Gastrocnemius medialis (tissue), 4 donors: ENCODE measurements around the gene C1QTNF6. TPM values are rescaled to one million over a fixed set of nuclear protein-coding genes. Genes with fewer than 3 reads are reported as not detected.

Source experiments
- ATAC-seq, 2 donors: fragments of 150-250 bp; one replicate each; pipeline ENCODE4 v1.9.1; 2016
- DNase-seq, 2 donors: peaks; one replicate each; pipeline ENCODE4 v3.0.0-alpha.2; 2019
- H3K27ac ChIP-seq, 4 donors: fragments of 200-600 bp; sonication (generic); 1 replicate in 1 of 4; 2 replicates in 3 of 4; pipeline ENCODE4 v1.5.1; 2016 to 2018; ENCODE audit warnings: mild to moderate bottlenecking in 2 of 4, moderate library complexity in 1 of 4
- H3K27me3 ChIP-seq, 3 donors: fragments of 200-600 bp; sonication (generic) in 2 of 3; 1 replicate in 1 of 3; 2 replicates in 2 of 3; pipeline versions ENCODE4 v1.5.1 to v1.6.0; 2016 to 2019; ENCODE audit warnings: mild to moderate bottlenecking in 1 of 3, moderate library complexity in 1 of 3
- H3K36me3 ChIP-seq, 2 donors: fragments of 200-600 bp; sonication (generic) in 1 of 2; one replicate each; pipeline ENCODE4 v1.5.1; 2017 to 2018
- H3K4me1 ChIP-seq, 2 donors: fragments of 200-600 bp; sonication (generic) in 1 of 2; one replicate each; pipeline ENCODE4 v1.5.1; 2016 to 2017; ENCODE audit warnings: mild to moderate bottlenecking in 2 of 2
- H3K4me3 ChIP-seq, 4 donors: fragments of 200-600 bp; sonication (generic) in 3 of 4; 1 replicate in 1 of 4; 2 replicates in 3 of 4; pipeline ENCODE4 v1.5.1; 2016 to 2019; ENCODE audit warnings: mild to moderate bottlenecking in 2 of 4
- H3K9me3 ChIP-seq, 3 donors: fragments of 200-600 bp; sonication (generic) in 2 of 3; 1 replicate in 1 of 3; 2 replicates in 2 of 3; pipeline ENCODE4 v1.5.1; 2016 to 2019
- POLR2A ChIP-seq, 2 donors: fragments of 450-650 bp; IDR thresholded peaks; one replicate each; pipeline ENCODE4 v1.6.1; 2017; ENCODE audit warnings: antibody characterized with exemption in 2 of 2, mild to moderate bottlenecking in 2 of 2, moderate library complexity in 2 of 2
- in situ Hi-C, 4 donors: fragments of 200-750 bp; cut with MboI; loops; one replicate each; pipeline versions ENCODE4 v1.15.0 to v1.8.0; 2017; ENCODE audit warnings: low sequenced_read_pairs in 4 of 4
- intact Hi-C: fragments of 100-400 bp; cut with DNase I; formaldehyde crosslinking; loops from one replicate; pipeline ENCODE4 v1.15.1; 2023; ENCODE audit warnings: low total_unique reads
- total RNA-seq, 4 donors: library from RNA; depleted of rRNA; stranded (reverse); fragments of >200 nt; gene quantifications; one replicate each; pipeline versions ENCODE4 v1.1.0 to v1.2.3, GENCODE V29; 2016
- TF ChIP-seq, protein P1 (sequence below), 5 experiments: fragments of 450-650 bp in 3 of 5; fragments of 200-600 bp in 2 of 5; sonication (generic) in 2 of 5; IDR thresholded peaks in 4 of 5; conservative IDR thresholded peaks in 1 of 5; 1 replicate in 4 of 5; 2 replicates in 1 of 5; pipeline ENCODE4 v1.5.1; 2016 to 2019; ENCODE audit warnings: antibody characterized with exemption in 5 of 5, mild to moderate bottlenecking in 3 of 5, moderate library complexity in 3 of 5

Gene C1QTNF6
- total RNA-seq, 4 donors from 2014 or later = 0.46 to 1.00 (median 0.84) TPM

DNA sequence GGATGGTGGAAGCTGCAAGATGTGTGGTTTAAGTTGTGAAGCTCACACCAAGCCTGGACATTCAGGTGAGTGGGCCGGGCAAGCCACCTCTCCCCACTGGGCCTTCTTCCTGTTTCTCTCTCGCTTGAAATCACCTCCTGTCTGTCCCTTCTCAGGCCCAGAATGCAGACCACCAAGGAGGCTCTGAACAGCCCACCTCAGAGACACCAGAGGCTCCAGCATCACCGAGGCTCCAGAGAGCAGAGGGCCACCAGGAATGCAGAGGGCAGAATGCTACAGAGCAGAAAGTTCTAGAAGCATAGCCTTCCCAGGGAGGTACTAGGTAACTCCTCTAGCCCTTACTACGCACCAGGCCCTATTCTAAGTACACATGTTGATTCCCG lies 23.6 kb downstream of the C1QTNF6 start:
- in situ Hi-C loops = loop anchor here in 2 of 4 donors (5.0 kb wide), 2 partner anchors 33 to 38 kb away; no protein-coding TSS in a partner anchor
- H3K9me3 ChIP-seq = no peaks in the 10 kb centered on the region
- H3K36me3 ChIP-seq = no peaks in the 10 kb centered on the region
- intact Hi-C loops = no loop called here
- no peak for TF ChIP-seq POLR2A (IDR thresholded peaks at IDR 0.05)
- TF ChIP-seq, protein P1, sequence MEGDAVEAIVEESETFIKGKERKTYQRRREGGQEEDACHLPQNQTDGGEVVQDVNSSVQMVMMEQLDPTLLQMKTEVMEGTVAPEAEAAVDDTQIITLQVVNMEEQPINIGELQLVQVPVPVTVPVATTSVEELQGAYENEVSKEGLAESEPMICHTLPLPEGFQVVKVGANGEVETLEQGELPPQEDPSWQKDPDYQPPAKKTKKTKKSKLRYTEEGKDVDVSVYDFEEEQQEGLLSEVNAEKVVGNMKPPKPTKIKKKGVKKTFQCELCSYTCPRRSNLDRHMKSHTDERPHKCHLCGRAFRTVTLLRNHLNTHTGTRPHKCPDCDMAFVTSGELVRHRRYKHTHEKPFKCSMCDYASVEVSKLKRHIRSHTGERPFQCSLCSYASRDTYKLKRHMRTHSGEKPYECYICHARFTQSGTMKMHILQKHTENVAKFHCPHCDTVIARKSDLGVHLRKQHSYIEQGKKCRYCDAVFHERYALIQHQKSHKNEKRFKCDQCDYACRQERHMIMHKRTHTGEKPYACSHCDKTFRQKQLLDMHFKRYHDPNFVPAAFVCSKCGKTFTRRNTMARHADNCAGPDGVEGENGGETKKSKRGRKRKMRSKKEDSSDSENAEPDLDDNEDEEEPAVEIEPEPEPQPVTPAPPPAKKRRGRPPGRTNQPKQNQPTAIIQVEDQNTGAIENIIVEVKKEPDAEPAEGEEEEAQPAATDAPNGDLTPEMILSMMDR (IDR thresholded peaks at IDR 0.05 in 4 of 5, conservative IDR thresholded peaks at IDR 0.05 in 1 of 5) = no peak
- H3K27me3 ChIP-seq = peaks cover 0 to 15% (median 0%) of the 10 kb centered on the region in 3 donors
- ATAC-seq (no peak), DNase-seq (no peak)
- H3K4me3 ChIP-seq = no peak overlapping the region
- H3K27ac ChIP-seq = no peak overlapping the region
- H3K4me1 ChIP-seq = peaks cover 4 to 8% of the 10 kb centered on the region in 2 donors

DNA sequence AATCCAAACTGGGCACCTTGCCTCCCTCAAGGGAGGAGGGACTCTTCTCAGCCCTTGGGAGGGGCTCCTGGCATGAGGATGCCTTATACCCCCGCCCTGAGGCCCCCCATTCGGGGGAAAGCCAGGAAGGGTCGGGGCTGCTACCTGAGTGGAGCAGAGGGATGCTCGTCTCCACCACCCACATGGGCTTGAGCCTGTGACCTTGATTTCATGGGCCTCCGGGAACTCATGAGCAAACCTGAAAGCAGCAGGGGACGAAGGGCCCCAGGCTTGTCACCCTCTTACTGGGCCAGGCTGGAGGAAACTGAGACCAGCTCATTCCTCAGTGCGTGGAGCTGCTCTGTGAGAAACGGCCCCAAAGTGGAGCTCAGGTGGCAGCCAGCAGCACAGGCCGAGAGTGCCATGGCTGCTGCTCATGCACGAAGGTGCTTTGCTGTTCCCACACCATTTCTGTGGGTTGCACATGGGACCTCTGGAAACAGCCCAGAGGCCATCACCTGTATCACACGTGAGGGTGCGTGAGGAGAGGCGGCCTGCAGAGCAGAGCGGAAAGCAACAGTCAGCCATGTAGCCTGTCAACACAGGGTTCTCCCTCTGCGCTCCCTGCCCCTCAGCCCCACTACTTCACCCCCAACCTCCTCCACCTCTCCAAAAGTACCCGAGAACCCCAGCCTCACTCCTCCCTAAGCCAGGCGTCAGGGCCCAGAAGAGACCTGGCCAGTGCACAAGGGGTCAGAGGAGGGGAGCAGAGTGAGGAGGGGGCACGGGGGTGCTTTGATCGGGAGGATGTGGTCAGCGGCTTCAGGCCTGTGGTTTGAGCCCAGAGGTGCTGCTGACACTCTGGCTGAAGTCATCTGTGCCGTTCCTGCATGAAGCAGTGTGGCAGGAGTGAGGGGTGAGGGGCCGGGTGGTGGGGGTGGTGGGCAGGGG lies 24.2 kb downstream of the C1QTNF6 start:
- Histone ChIP-seq H3K27me3 (peaks cover 0 to 16% (median 0%) of the 10 kb centered on the region in 3 donors), H3K9me3 (no peaks in the 10 kb centered on the region), H3K27ac (no peak overlapping the region), H3K4me1 (peaks cover 4 to 8% of the 10 kb centered on the region in 2 donors), H3K36me3 (no peaks in the 10 kb centered on the region), H3K4me3 (no peak overlapping the region)
- DNase-seq (no peak), ATAC-seq (no peak)
- no peak for TF ChIP-seq POLR2A (IDR thresholded peaks at IDR 0.05)
- TF ChIP-seq, protein P1 (IDR thresholded peaks at IDR 0.05 in 4 of 5, conservative IDR thresholded peaks at IDR 0.05 in 1 of 5) = no peak
- intact Hi-C loops (no loop called here), in situ Hi-C loops (loop anchor here in 2 of 4 donors (5.0 kb wide), 2 partner anchors 33 to 38 kb away; no protein-coding TSS in a partner anchor)

DNA sequence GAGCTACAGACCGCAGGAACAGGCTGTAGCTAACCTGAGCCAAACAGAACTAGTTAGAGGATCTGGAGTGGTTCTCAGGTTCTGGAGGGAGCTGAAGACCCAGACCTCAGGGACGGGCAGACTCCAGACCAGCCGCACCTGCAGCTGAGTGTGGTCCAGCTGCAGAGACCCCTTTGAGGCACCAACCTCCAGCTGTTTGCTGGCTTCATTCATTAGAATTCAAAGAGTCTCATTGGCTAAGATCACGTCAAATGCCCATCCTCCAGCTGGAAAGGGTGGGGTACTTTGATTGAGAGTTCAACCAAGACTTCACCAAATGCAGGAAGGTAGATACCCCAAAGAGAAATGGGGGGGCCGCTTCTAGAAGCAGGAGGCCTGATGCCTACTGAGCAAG lies 25.0 kb downstream of the C1QTNF6 start:
- TF ChIP-seq, protein P1 (IDR thresholded peaks at IDR 0.05 in 4 of 5, conservative IDR thresholded peaks at IDR 0.05 in 1 of 5) = no peak
- TF ChIP-seq POLR2A (IDR thresholded peaks at IDR 0.05) = no peak
- intact Hi-C loops = no loop called here

DNA sequence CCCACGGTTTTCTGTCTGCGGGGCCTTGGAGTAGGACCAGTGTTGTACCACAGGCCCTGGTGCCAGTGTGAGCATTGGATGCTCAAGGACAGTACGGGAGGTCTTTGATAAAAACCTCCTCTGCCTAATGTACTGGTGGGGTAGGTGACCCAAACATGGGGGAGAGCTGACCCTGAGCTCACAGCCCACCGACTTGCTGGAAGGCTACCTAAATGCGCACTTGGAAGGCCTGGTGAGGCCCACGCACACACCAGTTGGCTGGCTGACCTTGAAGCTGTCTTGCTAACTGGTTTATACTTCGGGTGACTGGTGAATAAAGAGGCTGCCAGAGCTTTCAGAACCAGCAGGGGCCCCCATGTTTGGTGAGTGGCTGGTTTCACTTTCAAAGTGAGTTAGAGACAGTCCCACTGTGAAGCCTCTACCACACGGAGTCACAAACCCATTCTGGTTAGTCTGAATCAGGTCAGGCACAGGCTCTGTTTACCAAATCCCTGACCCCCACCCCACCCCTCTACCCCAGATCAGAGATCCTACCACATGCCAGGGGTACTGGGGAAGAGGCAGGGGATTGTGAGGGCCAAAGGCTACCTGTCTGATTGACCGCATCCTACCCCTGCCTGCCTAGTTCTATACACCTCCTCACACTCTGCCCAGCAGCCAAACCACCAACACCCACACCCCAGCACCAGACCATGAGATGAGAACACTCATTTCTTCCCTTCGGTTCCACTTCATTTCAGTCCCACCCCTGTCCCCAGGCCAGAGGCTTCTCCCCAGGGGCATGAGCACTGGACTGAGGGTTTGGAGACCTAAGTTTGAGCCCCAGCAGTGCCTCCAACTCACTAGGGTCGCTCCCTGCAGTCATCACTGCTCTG lies 25.6 kb downstream of the C1QTNF6 start:
- Histone ChIP-seq H3K4me1 (peaks cover 4 to 8% of the 10 kb centered on the region in 2 donors), H3K27me3 (peaks cover 0 to 16% (median 0%) of the 10 kb centered on the region in 3 donors), H3K27ac (no peak overlapping the region), H3K9me3 (no peaks in the 10 kb centered on the region), H3K36me3 (no peaks in the 10 kb centered on the region), H3K4me3 (no peak overlapping the region)
- in situ Hi-C loops (loop anchor here in 2 of 4 donors (5.0 kb wide), 2 partner anchors 35 to 40 kb away; no protein-coding TSS in a partner anchor), intact Hi-C loops (no loop called here)
- no peak for TF ChIP-seq POLR2A (IDR thresholded peaks at IDR 0.05)
- TF ChIP-seq, protein P1 (IDR thresholded peaks at IDR 0.05 in 4 of 5, conservative IDR thresholded peaks at IDR 0.05 in 1 of 5) = no peak
- no peak for DNase-seq
- no peak for ATAC-seq

More for the DNA sequence above, 25.0 kb downstream of the C1QTNF6 start:
- DNase-seq (no peak), ATAC-seq (no peak)
- Histone ChIP-seq H3K27ac (no peak overlapping the region), H3K36me3 (no peaks in the 10 kb centered on the region), H3K9me3 (no peaks in the 10 kb centered on the region), H3K4me3 (no peak overlapping the region), H3K4me1 (peaks cover 4 to 8% of the 10 kb centered on the region in 2 donors), H3K27me3 (peaks cover 0 to 16% (median 0%) of the 10 kb centered on the region in 3 donors)
- in situ Hi-C loops = loop anchor here in 2 of 4 donors (5.0 kb wide), 2 partner anchors 34 to 39 kb away; no protein-coding TSS in a partner anchor
